Panc1 (cell line): ENCODE measurements around the gene SAFB2. TPM values are rescaled to one million over a fixed set of nuclear protein-coding genes. Genes with fewer than 3 reads are reported as not detected.

Experiments used
- ATAC-seq: fragments of 200-7000 bp; cut with Tn5 transposase; 2 replicates; pipeline ENCODE4 v1.9.1; 2020; ENCODE audit warnings: mild to moderate bottlenecking, moderate library complexity
- BruUV-seq: library from RNA; stranded (reverse); fragments of 400-500 nt; replicated peaks from 2 replicates; lab custom pipeline; 2021; lab: Mats Ljungman, UMichigan
- CTCF ChIA-PET: fragments of 300-600 bp; sonication (Branson Sonifier 250); formaldehyde crosslinking; loops from one replicate; lab custom pipeline; 2022; ENCODE audit warnings: antibody characterized with exemption; lab: Charles Lee
- POLR2A ChIA-PET: fragments of 300-600 bp; sonication (Branson Sonifier 250); formaldehyde crosslinking; loops from one replicate; lab custom pipeline; 2022; ENCODE audit warnings: antibody characterized with exemption; lab: Charles Lee
- DNase-seq: peaks from one replicate; pipeline ENCODE4 v3.0.0-alpha.2; 2010; ENCODE audit warnings: low read depth, low spot score
- H3K27ac ChIP-seq: 2 replicates; pipeline ENCODE4 v1.5.1; 2011; ENCODE audit warnings: mild to moderate bottlenecking, low read length, inconsistent platforms
- H3K27me3 ChIP-seq: fragments of 200-500 bp; sonication (Bioruptor generic); 2 replicates; pipeline ENCODE4 v1.6.0; 2014; ENCODE audit warnings: low read length, inconsistent platforms; ENCODE audit not compliant: control insufficient read depth, insufficient read depth
- H3K36me3 ChIP-seq: fragments of 200-500 bp; sonication (Bioruptor generic); 2 replicates; pipeline ENCODE4 v1.5.1; 2014; ENCODE audit warnings: inconsistent platforms, mild to moderate bottlenecking, low read length, moderate library complexity; ENCODE audit not compliant: control insufficient read depth, insufficient read depth
- H3K4me1 ChIP-seq: 2 replicates; pipeline ENCODE4 v1.5.1; 2011; ENCODE audit warnings: inconsistent platforms, mild to moderate bottlenecking, low read length, moderate library complexity; ENCODE audit not compliant: control insufficient read depth, insufficient read depth
- H3K4me3 ChIP-seq, 2 experiments: 2 replicates each; pipeline ENCODE4 v1.5.1; 2011 to 2012; ENCODE audit warnings: low read depth in 2 of 2, low read length in 2 of 2, mild to moderate bottlenecking in 2 of 2, inconsistent platforms in 1 of 2, moderate library complexity in 1 of 2
- H3K9me3 ChIP-seq: fragments of 200-500 bp; sonication (Bioruptor generic); 2 replicates; pipeline ENCODE4 v1.5.1; 2014; ENCODE audit warnings: low read depth, mild to moderate bottlenecking, inconsistent platforms, low read length, moderate library complexity; ENCODE audit not compliant: control insufficient read depth, insufficient read depth
- POLR2AphosphoS5 ChIP-seq: IDR thresholded peaks from 2 replicates; pipeline ENCODE4 v1.6.1; 2012; ENCODE audit warnings: mild to moderate bottlenecking, low read depth, low read length, moderate library complexity
- SIN3A ChIP-seq: IDR thresholded peaks from 2 replicates; pipeline ENCODE4 v1.6.1; 2012; ENCODE audit warnings: low read depth, mild to moderate bottlenecking, low read length, moderate library complexity, borderline replicate concordance; ENCODE audit not compliant: insufficient read depth
- TCF7L2 ChIP-seq: IDR thresholded peaks from 2 replicates; pipeline ENCODE4 v1.6.1; 2011; ENCODE audit warnings: mild to moderate bottlenecking, low read depth, low read length, inconsistent platforms
- in situ Hi-C: cut with HindIII; loops from 2 replicates; pipeline ENCODE4 v1.10.0; 2016; ENCODE audit warnings: low sequenced_read_pairs, low pct_unique_long_range_greater_than_20kb
- intact Hi-C: fragments of 100-400 bp; cut with micrococcal nuclease; formaldehyde crosslinking; loops from one replicate; pipeline ENCODE4 v1.10.0; 2022; ENCODE audit not compliant: unreplicated experiment
- total RNA-seq: library from RNA; stranded (reverse); gene quantifications from one replicate; pipeline ENCODE4 v1.2.1, GENCODE V29; 2021; ENCODE audit not compliant: unreplicated experiment
- TF ChIP-seq, protein P1 (sequence below), 2 experiments: IDR thresholded peaks; 2 replicates each; pipeline ENCODE4 v1.6.1; 2011 to 2012; ENCODE audit warnings: low read depth in 2 of 2, control low read depth in 1 of 2, low read length in 1 of 2, mild to moderate bottlenecking in 1 of 2, moderate library complexity in 1 of 2; ENCODE audit not compliant: insufficient read depth in 1 of 2
- TF ChIP-seq, protein P2 (sequence below): fragments of 450-650 bp; IDR thresholded peaks from 2 replicates; pipeline ENCODE4 v1.5.1; 2017; ENCODE audit warnings: mild to moderate bottlenecking

The SAFB2 gene
- total RNA-seq, 1 experiment from 2014 or later, result 83.5 TPM

DNA sequence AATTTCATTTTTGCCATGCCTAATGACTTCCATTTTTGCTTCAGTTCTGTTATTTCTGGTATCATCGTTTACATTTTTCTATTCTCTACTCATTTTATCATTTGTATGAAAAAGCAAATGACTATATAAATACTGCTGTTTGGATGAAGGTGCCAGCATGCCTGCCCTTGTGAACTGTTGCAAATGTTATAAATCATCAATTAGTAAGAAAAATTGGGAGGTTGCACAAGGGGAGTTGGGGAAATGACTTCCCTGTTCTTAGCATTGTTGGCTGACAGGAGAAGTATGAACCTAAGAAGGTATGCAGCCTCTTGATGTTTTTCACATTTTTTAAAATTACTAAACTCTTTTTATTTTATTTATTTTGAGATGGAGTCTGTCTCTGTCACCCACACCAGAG is 15.4 kb upstream of the SAFB2 start:
- intact Hi-C loops (no loop called here), in situ Hi-C loops (no loop called here)
- Histone ChIP-seq H3K27ac (no peak overlapping the region), H3K9me3 (no peaks in the 10 kb centered on the region), H3K4me3 (no peak overlapping the region), H3K36me3 (peaks cover 3% of the 10 kb centered on the region; the same call in 1 of the 2 replicates), H3K4me1 (no peaks in the 10 kb centered on the region), H3K27me3 (no peaks in the 10 kb centered on the region)
- TF ChIP-seq, protein P1, sequence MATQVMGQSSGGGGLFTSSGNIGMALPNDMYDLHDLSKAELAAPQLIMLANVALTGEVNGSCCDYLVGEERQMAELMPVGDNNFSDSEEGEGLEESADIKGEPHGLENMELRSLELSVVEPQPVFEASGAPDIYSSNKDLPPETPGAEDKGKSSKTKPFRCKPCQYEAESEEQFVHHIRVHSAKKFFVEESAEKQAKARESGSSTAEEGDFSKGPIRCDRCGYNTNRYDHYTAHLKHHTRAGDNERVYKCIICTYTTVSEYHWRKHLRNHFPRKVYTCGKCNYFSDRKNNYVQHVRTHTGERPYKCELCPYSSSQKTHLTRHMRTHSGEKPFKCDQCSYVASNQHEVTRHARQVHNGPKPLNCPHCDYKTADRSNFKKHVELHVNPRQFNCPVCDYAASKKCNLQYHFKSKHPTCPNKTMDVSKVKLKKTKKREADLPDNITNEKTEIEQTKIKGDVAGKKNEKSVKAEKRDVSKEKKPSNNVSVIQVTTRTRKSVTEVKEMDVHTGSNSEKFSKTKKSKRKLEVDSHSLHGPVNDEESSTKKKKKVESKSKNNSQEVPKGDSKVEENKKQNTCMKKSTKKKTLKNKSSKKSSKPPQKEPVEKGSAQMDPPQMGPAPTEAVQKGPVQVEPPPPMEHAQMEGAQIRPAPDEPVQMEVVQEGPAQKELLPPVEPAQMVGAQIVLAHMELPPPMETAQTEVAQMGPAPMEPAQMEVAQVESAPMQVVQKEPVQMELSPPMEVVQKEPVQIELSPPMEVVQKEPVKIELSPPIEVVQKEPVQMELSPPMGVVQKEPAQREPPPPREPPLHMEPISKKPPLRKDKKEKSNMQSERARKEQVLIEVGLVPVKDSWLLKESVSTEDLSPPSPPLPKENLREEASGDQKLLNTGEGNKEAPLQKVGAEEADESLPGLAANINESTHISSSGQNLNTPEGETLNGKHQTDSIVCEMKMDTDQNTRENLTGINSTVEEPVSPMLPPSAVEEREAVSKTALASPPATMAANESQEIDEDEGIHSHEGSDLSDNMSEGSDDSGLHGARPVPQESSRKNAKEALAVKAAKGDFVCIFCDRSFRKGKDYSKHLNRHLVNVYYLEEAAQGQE (IDR thresholded peaks at IDR 0.05; ENCODE audit: insufficient read depth in 1 of 2, low read depth in 2 of 2, low read length in 1 of 2), result no peak
- no peak for TF ChIP-seq SIN3A
- TF ChIP-seq, protein P2, sequence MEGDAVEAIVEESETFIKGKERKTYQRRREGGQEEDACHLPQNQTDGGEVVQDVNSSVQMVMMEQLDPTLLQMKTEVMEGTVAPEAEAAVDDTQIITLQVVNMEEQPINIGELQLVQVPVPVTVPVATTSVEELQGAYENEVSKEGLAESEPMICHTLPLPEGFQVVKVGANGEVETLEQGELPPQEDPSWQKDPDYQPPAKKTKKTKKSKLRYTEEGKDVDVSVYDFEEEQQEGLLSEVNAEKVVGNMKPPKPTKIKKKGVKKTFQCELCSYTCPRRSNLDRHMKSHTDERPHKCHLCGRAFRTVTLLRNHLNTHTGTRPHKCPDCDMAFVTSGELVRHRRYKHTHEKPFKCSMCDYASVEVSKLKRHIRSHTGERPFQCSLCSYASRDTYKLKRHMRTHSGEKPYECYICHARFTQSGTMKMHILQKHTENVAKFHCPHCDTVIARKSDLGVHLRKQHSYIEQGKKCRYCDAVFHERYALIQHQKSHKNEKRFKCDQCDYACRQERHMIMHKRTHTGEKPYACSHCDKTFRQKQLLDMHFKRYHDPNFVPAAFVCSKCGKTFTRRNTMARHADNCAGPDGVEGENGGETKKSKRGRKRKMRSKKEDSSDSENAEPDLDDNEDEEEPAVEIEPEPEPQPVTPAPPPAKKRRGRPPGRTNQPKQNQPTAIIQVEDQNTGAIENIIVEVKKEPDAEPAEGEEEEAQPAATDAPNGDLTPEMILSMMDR, result no peak
- TF ChIP-seq POLR2AphosphoS5, result no peak
- TF ChIP-seq TCF7L2, result no peak
- no TSS peak for BruUV-seq
- DNase-seq, result no peak
- ATAC-seq, result no peak
- ChIA-PET CTCF (interaction anchor here (0.6 kb wide), 1 partner anchor 697 kb away, joined by 3 read pairs; no protein-coding TSS in a partner anchor), POLR2A (no interaction called here)

DNA sequence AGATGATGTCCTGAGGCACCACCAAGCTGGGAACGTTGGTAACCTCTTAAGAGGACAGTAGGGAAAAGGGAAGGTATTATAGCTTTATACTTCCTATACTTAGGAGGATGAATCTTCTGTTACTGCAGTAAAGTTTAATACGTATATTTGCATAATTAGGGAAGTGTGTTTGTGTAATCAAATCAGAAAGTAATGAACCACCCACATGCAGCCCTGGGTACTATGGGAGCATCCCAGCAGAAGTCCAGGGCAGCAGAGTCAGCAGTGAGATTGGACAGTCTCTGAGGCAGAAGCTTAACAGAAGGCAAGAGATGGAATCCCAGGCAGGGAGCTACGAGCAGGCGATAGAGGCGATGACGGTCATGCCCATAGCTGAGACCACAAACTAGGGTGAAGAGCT is 12.9 kb upstream of the SAFB2 start:
- Histone ChIP-seq H3K36me3 (no peaks in the 10 kb centered on the region), H3K27ac (no peak overlapping the region), H3K9me3 (no peaks in the 10 kb centered on the region), H3K4me1 (no peaks in the 10 kb centered on the region; the same call in 1 of the 2 replicates), H3K4me3 (no peak overlapping the region), H3K27me3 (no peaks in the 10 kb centered on the region)
- TF ChIP-seq SIN3A (no peak), TCF7L2 (no peak), POLR2AphosphoS5 (no peak)
- TF ChIP-seq, protein P1 (IDR thresholded peaks at IDR 0.05; ENCODE audit: insufficient read depth in 1 of 2, low read depth in 2 of 2, low read length in 1 of 2), result no peak
- TF ChIP-seq, protein P2, result no peak
- DNase-seq, result no peak
- POLR2A ChIA-PET, result no interaction called here
- in situ Hi-C loops, result no loop called here
- no TSS peak for BruUV-seq
- no peak for ATAC-seq
- intact Hi-C loops, result no loop called here
- CTCF ChIA-PET, result no interaction called here
